Esophagus squamous epithelium (tissue), 5 donors: Measurements from ENCODE around the gene CDC42BPB. TPM values are rescaled to one million over a fixed set of nuclear protein-coding genes. Genes with fewer than 3 reads are reported as not detected.
"Not testable (repeated sequence)": the region's sequence is repeated elsewhere in the genome, so short reads cannot be mapped to it uniquely, and the experiment has no call there.

Experiments used
- DNase-seq: peaks from one replicate; lab custom pipeline; 2025; lab: John Stamatoyannopoulos, UW
- H3K27ac ChIP-seq, 4 donors: fragments of 200-600 bp; sonication (generic); one replicate each; pipeline ENCODE4 v1.5.1; 2016 to 2019; ENCODE audit warnings: mild to moderate bottlenecking in 1 of 4
- H3K27me3 ChIP-seq, 4 donors: fragments of 200-600 bp; sonication (generic); 1 replicate in 3 of 4; 2 replicates in 1 of 4; pipeline versions ENCODE4 v1.5.1 to v1.6.0; 2017 to 2021; ENCODE audit warnings: antibody characterized with exemption in 1 of 4
- H3K36me3 ChIP-seq, 3 donors: fragments of 200-600 bp; sonication (generic); one replicate each; pipeline ENCODE4 v1.5.1; 2016 to 2019
- H3K4me1 ChIP-seq, 3 donors: fragments of 200-600 bp; sonication (generic); one replicate each; pipeline ENCODE4 v1.5.1; 2017 to 2019
- H3K4me3 ChIP-seq, 4 donors: fragments of 200-600 bp; sonication (generic); 1 replicate in 3 of 4; 2 replicates in 1 of 4; pipeline ENCODE4 v1.5.1; 2016 to 2019; ENCODE audit warnings: mild to moderate bottlenecking in 2 of 4, moderate library complexity in 1 of 4
- H3K9me3 ChIP-seq, 3 donors: fragments of 200-600 bp; sonication (generic); one replicate each; pipeline ENCODE4 v1.5.1; 2016 to 2019
- POLR2A ChIP-seq, 4 donors: fragments of 450-650 bp; IDR thresholded peaks; one replicate each; pipeline ENCODE4 v1.6.1; 2017; ENCODE audit warnings: antibody characterized with exemption in 4 of 4, mild to moderate bottlenecking in 4 of 4, moderate library complexity in 3 of 4
- WGBS, 2 donors: methylation state at CpG; one replicate each; pipeline ENCODE4 v1.1.5; 2018; 5-methylcytosine and 5-hydroxymethylcytosine counted together
- intact Hi-C: fragments of 100-400 bp; cut with DNase I; formaldehyde crosslinking; loops from one replicate; pipeline ENCODE4 v1.15.0; 2022
- total RNA-seq, 4 donors: library from RNA; depleted of rRNA; stranded (reverse); fragments of >200 nt; gene quantifications; one replicate each; pipeline ENCODE4 v1.1.0, GENCODE V29; 2016
- TF ChIP-seq, protein P1 (sequence below), 6 experiments: fragments of 450-650 bp in 4 of 6; fragments of 200-600 bp in 2 of 6; sonication (generic) in 2 of 6; IDR thresholded peaks; one replicate each; pipeline ENCODE4 v1.5.1; 2016 to 2019; ENCODE audit warnings: antibody characterized with exemption in 6 of 6, mild to moderate bottlenecking in 4 of 6, moderate library complexity in 4 of 6
- donor health status: DM: yes; HTN: yes; CAD: no.

Gene CDC42BPB
- total RNA-seq, 4 donors from 2014 or later, result 43.7 to 98.2 (median 81.2) TPM

DNA sequence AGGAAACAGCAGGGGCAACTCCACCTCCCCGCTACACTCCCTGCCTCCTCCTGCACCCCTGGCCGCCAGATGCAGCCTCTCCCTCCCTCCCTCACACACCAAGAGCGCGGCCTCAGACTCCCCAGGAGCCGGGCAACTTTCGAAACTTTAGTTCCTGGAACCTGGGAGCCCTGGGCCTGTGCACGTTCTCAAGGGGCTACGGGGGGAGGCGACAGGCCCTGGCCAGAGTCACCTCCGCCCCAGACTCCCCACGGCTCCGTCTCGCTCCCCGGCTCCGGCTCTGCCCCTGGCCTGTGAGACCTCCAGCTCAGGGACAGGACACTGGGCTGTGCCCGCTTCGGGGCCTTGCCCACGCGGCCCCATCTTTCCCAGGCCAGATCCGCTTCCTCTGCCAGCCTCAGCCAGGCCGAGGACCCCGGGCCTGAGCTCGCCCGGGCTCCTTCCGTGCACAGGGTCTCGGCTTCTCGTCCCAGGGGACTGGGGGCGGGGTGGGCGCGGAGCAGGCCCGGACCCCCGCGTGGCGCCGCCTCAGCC is 129.4 kb downstream of the CDC42BPB start:
- peak overlapping the region; percentile 46 to 68 (median 51) for H3K4me3 ChIP-seq
- peaks cover 30 to 62% (median 40%) of the 10 kb centered on the region in 3 donors for H3K4me1 ChIP-seq
- peak overlapping the region; percentile 79 to 95 (median 92) for H3K27ac ChIP-seq
- peaks cover 0 to 74% (median 12%) of the 10 kb centered on the region in 4 donors for H3K27me3 ChIP-seq
- TF ChIP-seq POLR2A (IDR thresholded peaks at IDR 0.05), result no peak
- TF ChIP-seq, protein P1, sequence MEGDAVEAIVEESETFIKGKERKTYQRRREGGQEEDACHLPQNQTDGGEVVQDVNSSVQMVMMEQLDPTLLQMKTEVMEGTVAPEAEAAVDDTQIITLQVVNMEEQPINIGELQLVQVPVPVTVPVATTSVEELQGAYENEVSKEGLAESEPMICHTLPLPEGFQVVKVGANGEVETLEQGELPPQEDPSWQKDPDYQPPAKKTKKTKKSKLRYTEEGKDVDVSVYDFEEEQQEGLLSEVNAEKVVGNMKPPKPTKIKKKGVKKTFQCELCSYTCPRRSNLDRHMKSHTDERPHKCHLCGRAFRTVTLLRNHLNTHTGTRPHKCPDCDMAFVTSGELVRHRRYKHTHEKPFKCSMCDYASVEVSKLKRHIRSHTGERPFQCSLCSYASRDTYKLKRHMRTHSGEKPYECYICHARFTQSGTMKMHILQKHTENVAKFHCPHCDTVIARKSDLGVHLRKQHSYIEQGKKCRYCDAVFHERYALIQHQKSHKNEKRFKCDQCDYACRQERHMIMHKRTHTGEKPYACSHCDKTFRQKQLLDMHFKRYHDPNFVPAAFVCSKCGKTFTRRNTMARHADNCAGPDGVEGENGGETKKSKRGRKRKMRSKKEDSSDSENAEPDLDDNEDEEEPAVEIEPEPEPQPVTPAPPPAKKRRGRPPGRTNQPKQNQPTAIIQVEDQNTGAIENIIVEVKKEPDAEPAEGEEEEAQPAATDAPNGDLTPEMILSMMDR (IDR thresholded peaks at IDR 0.05), result no peak
- peaks cover 0 to 25% (median 2%) of the 10 kb centered on the region in 3 donors for H3K36me3 ChIP-seq
- WGBS, 2 donors, result 11% methylated on average over 10 of the region's 35 CpGs; no CpG with 5 or more reads in 1 of the 2 donors
- intact Hi-C loops, result loop anchor here (10.0 kb wide), 1 partner anchor 233 kb away; no protein-coding TSS in a partner anchor
- DNase-seq, result no peak
- H3K9me3 ChIP-seq, result no peaks in the 10 kb centered on the region

DNA sequence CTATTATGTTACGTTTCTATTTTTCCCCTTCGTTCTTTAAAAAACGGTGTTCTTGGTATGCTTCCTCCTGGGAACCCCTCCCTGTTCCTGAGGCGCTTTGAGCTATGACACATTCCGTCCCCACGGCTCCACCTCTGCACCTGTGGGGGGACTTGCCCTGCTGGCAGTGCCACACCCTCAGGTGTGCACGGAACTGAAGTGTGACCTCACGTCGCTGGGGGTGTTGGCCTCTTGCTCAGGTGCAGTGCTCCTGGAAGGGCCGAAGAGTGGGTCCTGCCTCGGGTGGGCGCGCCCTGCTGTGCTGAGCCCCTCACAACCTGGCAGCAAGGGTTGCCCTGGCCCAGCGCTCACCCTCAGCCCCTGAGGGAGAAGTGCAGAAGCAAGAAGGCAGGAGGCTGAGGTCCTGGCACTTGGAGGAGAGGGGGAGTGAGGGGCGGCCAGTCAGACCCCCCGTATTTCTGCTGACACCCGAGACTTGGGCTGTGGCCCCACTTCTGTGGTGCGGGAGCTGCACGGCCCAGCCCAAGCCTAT is 129.9 kb downstream of the CDC42BPB start:
- Histone ChIP-seq H3K9me3 (no peaks in the 10 kb centered on the region), H3K36me3 (peaks cover 0 to 19% (median 0%) of the 10 kb centered on the region in 3 donors), H3K27ac (peak overlapping the region; percentile 79 to 95 (median 92)), H3K4me3 (peak overlapping the region; percentile 46 to 68 (median 51)), H3K27me3 (peaks cover 0 to 80% (median 12%) of the 10 kb centered on the region in 4 donors), H3K4me1 (peaks cover 34 to 67% (median 45%) of the 10 kb centered on the region in 3 donors)
- no peak for DNase-seq
- TF ChIP-seq, protein P1 (IDR thresholded peaks at IDR 0.05), result no peak
- TF ChIP-seq POLR2A (IDR thresholded peaks at IDR 0.05), result peak in 2 of 4 donors; percentile 53 to 63
- WGBS, 2 donors, result 14 to 49% methylated on average over 5 to 6 of the region's 19 CpGs
- intact Hi-C loops, result loop anchor here (10.0 kb wide), 1 partner anchor 233 kb away; no protein-coding TSS in a partner anchor

DNA sequence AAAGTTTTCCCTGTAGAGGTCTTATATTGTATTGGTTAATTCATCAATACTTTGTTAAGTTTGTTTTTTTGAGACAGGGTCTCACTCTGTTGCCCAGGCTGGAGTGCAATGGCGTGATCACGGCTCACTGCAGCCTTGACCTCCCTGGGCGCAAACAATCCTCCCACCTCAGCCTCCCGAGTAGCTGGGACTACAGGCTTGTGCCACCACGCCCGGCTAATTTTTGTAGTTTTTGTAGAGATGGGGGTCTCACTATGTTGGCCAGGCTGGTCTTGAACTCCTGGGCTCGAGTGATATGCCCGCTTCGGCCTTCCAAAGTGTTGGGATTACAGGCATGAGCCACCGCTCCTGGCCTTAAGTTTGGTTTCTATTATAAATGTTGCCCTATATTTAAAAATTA is 130.5 kb downstream of the CDC42BPB start:
- Histone ChIP-seq H3K27me3 (peaks cover 0 to 85% (median 12%) of the 10 kb centered on the region in 4 donors), H3K4me1 (peaks cover 34 to 69% (median 45%) of the 10 kb centered on the region in 3 donors), H3K36me3 (peaks cover 0 to 13% (median 0%) of the 10 kb centered on the region in 3 donors), H3K27ac (peak overlapping the region in 3 of 4 donors; percentile 91 to 95 (median 92))
- not testable (repeated sequence) for H3K4me3 ChIP-seq, H3K9me3 ChIP-seq, DNase-seq
- WGBS, 2 donors, result 85 to 89% methylated on average over 9 to 10 of the region's 10 CpGs
- intact Hi-C loops, result loop anchor here (10.0 kb wide), 1 partner anchor 232 kb away; no protein-coding TSS in a partner anchor

DNA sequence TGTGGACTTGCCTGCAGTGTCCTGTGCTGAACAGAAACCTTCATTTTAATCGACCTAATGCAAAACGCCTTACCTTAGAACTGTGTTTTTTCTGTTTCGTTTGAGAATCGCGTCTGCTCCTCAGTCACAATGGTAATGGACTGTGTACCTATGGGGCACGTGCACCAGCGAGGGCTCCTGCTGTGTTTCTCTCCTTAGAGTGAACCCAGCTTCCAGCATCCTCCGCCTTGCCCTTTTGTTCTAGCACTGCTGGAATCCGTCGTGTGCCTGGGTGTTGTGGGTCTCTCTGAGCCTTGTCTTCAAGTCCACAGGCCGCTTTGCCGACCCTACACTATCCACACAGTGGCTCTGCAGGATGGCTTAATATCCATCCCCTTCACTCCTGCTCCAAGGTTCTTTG is 131.2 kb downstream of the CDC42BPB start:
- no peak overlapping the region for H3K4me3 ChIP-seq
- H3K27ac ChIP-seq, result no peak overlapping the region
- H3K4me1 ChIP-seq, result peaks cover 34 to 63% (median 45%) of the 10 kb centered on the region in 3 donors
- peaks cover 0 to 90% (median 12%) of the 10 kb centered on the region in 4 donors for H3K27me3 ChIP-seq
- no peak for TF ChIP-seq POLR2A (IDR thresholded peaks at IDR 0.05)
- TF ChIP-seq, protein P1 (IDR thresholded peaks at IDR 0.05), result no peak
- intact Hi-C loops, result loop anchor here (10.0 kb wide), 1 partner anchor 231 kb away; no protein-coding TSS in a partner anchor
- 73 to 74% methylated on average over 11 to 12 of the region's 12 CpGs for WGBS, 2 donors
- no peaks in the 10 kb centered on the region for H3K9me3 ChIP-seq
- H3K36me3 ChIP-seq, result peaks cover 0 to 6% (median 0%) of the 10 kb centered on the region in 3 donors
- DNase-seq, result no peak

DNA sequence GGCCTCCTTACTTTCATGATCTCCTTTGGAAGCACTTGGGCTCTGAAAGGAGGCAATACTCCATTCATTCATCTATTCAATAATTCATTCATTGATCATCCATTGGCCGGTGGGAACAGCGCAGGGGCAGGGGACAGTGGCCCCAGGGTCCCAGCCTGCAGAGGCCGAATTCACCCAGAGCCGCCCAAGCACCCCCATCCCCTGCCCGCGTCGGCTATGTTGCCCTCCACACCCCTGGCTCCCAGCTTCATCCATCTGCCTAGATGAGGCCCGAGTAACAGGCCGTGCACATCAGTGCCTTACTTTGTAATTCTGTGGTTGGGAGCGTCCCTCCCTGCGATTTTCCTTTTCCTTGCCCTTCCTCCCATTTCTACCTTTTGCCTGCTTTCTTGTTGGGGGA is 131.7 kb downstream of the CDC42BPB start:
- TF ChIP-seq, protein P1 (IDR thresholded peaks at IDR 0.05), result no peak
- no peak for TF ChIP-seq POLR2A (IDR thresholded peaks at IDR 0.05)
- Histone ChIP-seq H3K4me3 (no peak overlapping the region), H3K4me1 (peaks cover 32 to 59% (median 44%) of the 10 kb centered on the region in 3 donors), H3K36me3 (peaks cover 0 to 2% (median 0%) of the 10 kb centered on the region in 3 donors), H3K27me3 (peaks cover 0 to 85% (median 12%) of the 10 kb centered on the region in 4 donors), H3K27ac (no peak overlapping the region), H3K9me3 (no peaks in the 10 kb centered on the region)
- WGBS, 2 donors, result 82 to 84% methylated on average over 10 to 11 of the region's 11 CpGs
- DNase-seq, result no peak
- intact Hi-C loops, result loop anchor here (10.0 kb wide), 1 partner anchor 231 kb away; no protein-coding TSS in a partner anchor
